Activated naive CD8-positive, alpha-beta T cell treated with anti-CD3 and anti-CD28 coated beads, Interleukin-2, amount 10 ng/mL, durations not matched to agents 7 days and 5 days (primary cell): ENCODE results near the gene VGLL1. TPM values are rescaled to one million over a fixed set of nuclear protein-coding genes. Genes with fewer than 3 reads are reported as not detected.

Source experiments
- ATAC-seq: fragments of 150-1000 bp; cut with Tn5 transposase; one replicate; pipeline ENCODE4 v1.10.0; 2021; ENCODE audit warnings: low read depth, moderate library complexity
- POLR2A ChIA-PET: fragments of 350-600 bp; sonication (Branson Sonifier 250); formaldehyde crosslinking; loops from one replicate; lab custom pipeline; 2021; ENCODE audit warnings: antibody characterized with exemption; lab: Charles Lee
- DNase-seq: peaks from one replicate; pipeline ENCODE4 v3.0.0; 2021
- H3K27ac Mint-ChIP-seq: one replicate; pipeline ENCODE4 v1.8.0; 2022; ENCODE audit warnings: mild to moderate bottlenecking, mixed read lengths
- H3K27me3 Mint-ChIP-seq: one replicate; pipeline ENCODE4 v1.8.0; 2022; ENCODE audit warnings: mild to moderate bottlenecking, moderate library complexity, mixed read lengths
- H3K36me3 Mint-ChIP-seq: one replicate; pipeline ENCODE4 v1.8.0; 2021; ENCODE audit warnings: mild to moderate bottlenecking, mixed read lengths
- H3K4me1 Mint-ChIP-seq: one replicate; pipeline ENCODE4 v1.8.0; 2021; ENCODE audit warnings: mixed read lengths
- H3K4me3 Mint-ChIP-seq: one replicate; pipeline ENCODE4 v1.8.0; 2022; ENCODE audit warnings: mild to moderate bottlenecking, moderate library complexity, mixed read lengths
- H3K9me3 Mint-ChIP-seq: one replicate; pipeline ENCODE4 v1.8.0; 2021; ENCODE audit warnings: mixed read lengths
- total RNA-seq, 2 experiments: library from RNA; stranded (reverse); gene quantifications; one replicate each; pipeline ENCODE4 v1.2.3, GENCODE V29; 2021

The VGLL1 gene
- total RNA-seq, 2 experiments from 2014 or later: 0.77 TPM; not detected in 1

GRCh38 chrX:136528645-136529315, 3.2 kb upstream of the VGLL1 start:
- ATAC-seq: no peak
- peaks cover 9% of the 10 kb centered on the region for H3K4me1 Mint-ChIP-seq
- H3K9me3 Mint-ChIP-seq: peaks cover 4% of the 10 kb centered on the region
- peaks cover 6% of the 10 kb centered on the region for H3K36me3 Mint-ChIP-seq
- H3K4me3 Mint-ChIP-seq: no peak overlapping the region
- POLR2A ChIA-PET: interaction anchor here (1.9 kb wide), 1 partner anchor 14 kb away, joined by 4 read pairs; no protein-coding TSS in a partner anchor
- H3K27me3 Mint-ChIP-seq: peaks cover 4% of the 10 kb centered on the region
- H3K27ac Mint-ChIP-seq: no peak overlapping the region
- no peak for DNase-seq

- H3K27ac Mint-ChIP-seq: peak overlapping the region; percentile 69
- no peak overlapping the region for H3K4me3 Mint-ChIP-seq
- peaks cover 4% of the 10 kb centered on the region for H3K27me3 Mint-ChIP-seq
- DNase-seq (no peak), ATAC-seq (peak; percentile 72)
- POLR2A ChIA-PET: interaction anchor here (1.9 kb wide), 1 partner anchor 13 kb away, joined by 4 read pairs; no protein-coding TSS in a partner anchor
- peaks cover 9% of the 10 kb centered on the region for H3K4me1 Mint-ChIP-seq
- peaks cover 2% of the 10 kb centered on the region for H3K9me3 Mint-ChIP-seq
- H3K36me3 Mint-ChIP-seq: peaks cover 3% of the 10 kb centered on the region
Observed at GRCh38 chrX:136529795-136530194, 2.2 kb upstream of the VGLL1 start.

- Mint-ChIP-seq H3K4me3 (no peak overlapping the region), H3K27me3 (peaks cover 7% of the 10 kb centered on the region), H3K36me3 (no peaks in the 10 kb centered on the region), H3K9me3 (peaks cover 1% of the 10 kb centered on the region), H3K27ac (no peak overlapping the region), H3K4me1 (peaks cover 15% of the 10 kb centered on the region)
- DNase-seq (no peak), ATAC-seq (no peak)
- POLR2A ChIA-PET: no interaction called here
Observed at GRCh38 chrX:136534131-136534530, 2.1 kb downstream of the VGLL1 start.

- peaks cover 1% of the 10 kb centered on the region for H3K9me3 Mint-ChIP-seq
- no peak overlapping the region for H3K27ac Mint-ChIP-seq
- peaks cover 5% of the 10 kb centered on the region for H3K36me3 Mint-ChIP-seq
- H3K4me1 Mint-ChIP-seq: peaks cover 33% of the 10 kb centered on the region
- H3K4me3 Mint-ChIP-seq: no peak overlapping the region
- H3K27me3 Mint-ChIP-seq: peaks cover 3% of the 10 kb centered on the region
- DNase-seq: no peak
- no peak for ATAC-seq
- POLR2A ChIA-PET: interaction anchor here (0.6 kb wide), 1 partner anchor 388 kb away, joined by 4 read pairs; no protein-coding TSS in a partner anchor
Observed at GRCh38 chrX:136538811-136539210, 6.8 kb downstream of the VGLL1 start.

- H3K4me1 Mint-ChIP-seq: peaks cover 43% of the 10 kb centered on the region
Observed at GRCh38 chrX:136540226-136540625, 8.2 kb downstream of the VGLL1 start.

GRCh38 chrX:136541294-136541693, 9.3 kb downstream of the VGLL1 start:
- no peak for DNase-seq
- H3K9me3 Mint-ChIP-seq: no peaks in the 10 kb centered on the region
- H3K27ac Mint-ChIP-seq: peak overlapping the region; percentile 21
- no peak for ATAC-seq
- peaks cover 5% of the 10 kb centered on the region for H3K36me3 Mint-ChIP-seq
- H3K4me1 Mint-ChIP-seq: peaks cover 51% of the 10 kb centered on the region
- POLR2A ChIA-PET: interaction anchor here (2.6 kb wide), 1 partner anchor 44 kb away, joined by 7 read pairs; the partner anchor contains the start of gene HTATSF1
- H3K27me3 Mint-ChIP-seq: peaks cover 2% of the 10 kb centered on the region
- H3K4me3 Mint-ChIP-seq: no peak overlapping the region

More at GRCh38 chrX:136540226-136540625, 8.2 kb downstream of the VGLL1 start:
- H3K27ac Mint-ChIP-seq: peak overlapping the region; percentile 30
- peaks cover 5% of the 10 kb centered on the region for H3K36me3 Mint-ChIP-seq
- POLR2A ChIA-PET: no interaction called here
- H3K27me3 Mint-ChIP-seq: peaks cover 3% of the 10 kb centered on the region
- DNase-seq (no peak), ATAC-seq (no peak)
- no peaks in the 10 kb centered on the region for H3K9me3 Mint-ChIP-seq
- H3K4me3 Mint-ChIP-seq: no peak overlapping the region

GRCh38 chrX:136542281-136542680, 10.3 kb downstream of the VGLL1 start:
- Mint-ChIP-seq H3K27me3 (no peaks in the 10 kb centered on the region), H3K4me1 (peaks cover 57% of the 10 kb centered on the region), H3K27ac (peak overlapping the region; percentile 82), H3K9me3 (no peaks in the 10 kb centered on the region), H3K4me3 (peak overlapping the region; percentile 47), H3K36me3 (peaks cover 5% of the 10 kb centered on the region)
- POLR2A ChIA-PET: interaction anchor here (1.4 to 2.6 kb wide), 3 partner anchors 13 to 45 kb away, joined by 4 to 7 read pairs (median 5); partner anchors contain the start of gene HTATSF1
- peak; percentile 44 for ATAC-seq
- no peak for DNase-seq

GRCh38 chrX:136546371-136546781, 14.4 kb downstream of the VGLL1 start:
- Mint-ChIP-seq H3K4me1 (peaks cover 47% of the 10 kb centered on the region), H3K36me3 (peaks cover 1% of the 10 kb centered on the region), H3K9me3 (no peaks in the 10 kb centered on the region), H3K27me3 (no peaks in the 10 kb centered on the region), H3K27ac (peak overlapping the region; percentile 93), H3K4me3 (peak overlapping the region; percentile 57)
- POLR2A ChIA-PET: interaction anchor here (1.0 to 1.6 kb wide), 4 partner anchors 9 to 49 kb away, joined by 3 to 14 read pairs (median 4); partner anchors contain the start of gene HTATSF1
- peak; percentile 87 for ATAC-seq
- peak; percentile 51 for DNase-seq

- no peak for ATAC-seq
- no peak overlapping the region for H3K4me3 Mint-ChIP-seq
Observed at GRCh38 chrX:136549226-136549625, 17.2 kb downstream of the VGLL1 start.

GRCh38 chrX:136551410-136551809, 19.4 kb downstream of the VGLL1 start:
- ATAC-seq (no peak), DNase-seq (no peak)
- Mint-ChIP-seq H3K27ac (no peak overlapping the region), H3K4me1 (peaks cover 13% of the 10 kb centered on the region), H3K9me3 (no peaks in the 10 kb centered on the region), H3K27me3 (no peaks in the 10 kb centered on the region), H3K36me3 (peaks cover 1% of the 10 kb centered on the region), H3K4me3 (no peak overlapping the region)
- POLR2A ChIA-PET: interaction anchor here (0.7 kb wide), 1 partner anchor 11 kb away, joined by 5 read pairs; no protein-coding TSS in a partner anchor

More at GRCh38 chrX:136549226-136549625, 17.2 kb downstream of the VGLL1 start:
- Mint-ChIP-seq H3K36me3 (peaks cover 1% of the 10 kb centered on the region), H3K27me3 (no peaks in the 10 kb centered on the region), H3K9me3 (no peaks in the 10 kb centered on the region), H3K27ac (no peak overlapping the region), H3K4me1 (peaks cover 32% of the 10 kb centered on the region)
- DNase-seq: no peak
- POLR2A ChIA-PET: no interaction called here

- DNase-seq (no peak), ATAC-seq (no peak)
- POLR2A ChIA-PET: interaction anchor here (1.2 to 1.5 kb wide), 3 partner anchors 9 to 58 kb away, joined by 3 to 5 read pairs (median 3); partner anchors contain the start of gene HTATSF1
- Mint-ChIP-seq H3K27me3 (no peaks in the 10 kb centered on the region), H3K9me3 (no peaks in the 10 kb centered on the region), H3K36me3 (no peaks in the 10 kb centered on the region), H3K27ac (no peak overlapping the region), H3K4me3 (no peak overlapping the region), H3K4me1 (no peaks in the 10 kb centered on the region)
Observed at GRCh38 chrX:136555694-136556093, 23.7 kb downstream of the VGLL1 start.

- Mint-ChIP-seq H3K4me3 (no peak overlapping the region), H3K27me3 (no peaks in the 10 kb centered on the region), H3K9me3 (no peaks in the 10 kb centered on the region), H3K27ac (no peak overlapping the region), H3K4me1 (peaks cover 11% of the 10 kb centered on the region), H3K36me3 (peaks cover 3% of the 10 kb centered on the region)
- POLR2A ChIA-PET: no interaction called here
- ATAC-seq (no peak), DNase-seq (no peak)
Observed at GRCh38 chrX:136572030-136572429, 40.0 kb downstream of the VGLL1 start.

- Mint-ChIP-seq H3K36me3 (peaks cover 3% of the 10 kb centered on the region), H3K4me3 (no peak overlapping the region), H3K27ac (no peak overlapping the region), H3K27me3 (no peaks in the 10 kb centered on the region), H3K4me1 (peaks cover 20% of the 10 kb centered on the region), H3K9me3 (no peaks in the 10 kb centered on the region)
- DNase-seq (no peak), ATAC-seq (no peak)
- POLR2A ChIA-PET: no interaction called here
Observed at GRCh38 chrX:136574548-136574947, 42.5 kb downstream of the VGLL1 start.
